Activated gamma-delta T cell treated with anti-CD3 and anti-CD28 coated beads, Interleukin-2, amount 50 U/mL, for 16 hours (primary cell): ENCODE data around the gene IRX6.

Experiments used
- DNase-seq: peaks from one replicate; pipeline ENCODE4 v3.0.0-alpha.2; 2020; ENCODE audit warnings: low read depth

IRX6 gene

GRCh38 chr16:55367866-55368603 lies 44.0 kb downstream of the IRX6 start:
- DNase-seq, result no peak

GRCh38 chr16:55369151-55369550 lies 45.1 kb downstream of the IRX6 start:
- no peak for DNase-seq

GRCh38 chr16:55370762-55371482 lies 46.9 kb downstream of the IRX6 start:
- DNase-seq, result no peak

GRCh38 chr16:55372792-55373488 lies 48.9 kb downstream of the IRX6 start:
- DNase-seq, result no peak

- no peak for DNase-seq
Observed at GRCh38 chr16:55373489-55373832, 49.5 kb downstream of the IRX6 start.

- no peak for DNase-seq
Observed at GRCh38 chr16:55376045-55376444, 52.0 kb downstream of the IRX6 start.

- DNase-seq, result no peak
Observed at GRCh38 chr16:55376567-55377167, 52.7 kb downstream of the IRX6 start.

GRCh38 chr16:55377840-55378239 lies 53.8 kb downstream of the IRX6 start:
- no peak for DNase-seq

GRCh38 chr16:55378616-55379015 lies 54.6 kb downstream of the IRX6 start:
- no peak for DNase-seq

GRCh38 chr16:55379371-55379770 lies 55.4 kb downstream of the IRX6 start:
- no peak for DNase-seq

- no peak for DNase-seq
Observed at GRCh38 chr16:55379876-55380390, 55.9 kb downstream of the IRX6 start.
